Right renal cortex interstitium (tissue), 3 donors: Measurements from ENCODE around the gene ZDHHC17. TPM values are rescaled to one million over a fixed set of nuclear protein-coding genes. Genes with fewer than 3 reads are reported as not detected.

Experiments used
- DNase-seq, 3 donors: peaks; one replicate each; pipeline ENCODE4 v3.0.0-alpha.2; 2013; ENCODE audit warnings: low read depth in 3 of 3, low spot score in 2 of 3
- polyA plus RNA-seq, 3 donors: library from polyadenylated mRNA; unstranded; fragments of 120-200 nt; gene quantifications; one replicate each; pipeline ENCODE4 v1.2.1, GENCODE V29; 2013; ENCODE audit not compliant: insufficient read length in 3 of 3

Gene ZDHHC17
- polyA plus RNA-seq, 3 donors, result 58.7 to 70.4 (median 67.2) TPM

DNA sequence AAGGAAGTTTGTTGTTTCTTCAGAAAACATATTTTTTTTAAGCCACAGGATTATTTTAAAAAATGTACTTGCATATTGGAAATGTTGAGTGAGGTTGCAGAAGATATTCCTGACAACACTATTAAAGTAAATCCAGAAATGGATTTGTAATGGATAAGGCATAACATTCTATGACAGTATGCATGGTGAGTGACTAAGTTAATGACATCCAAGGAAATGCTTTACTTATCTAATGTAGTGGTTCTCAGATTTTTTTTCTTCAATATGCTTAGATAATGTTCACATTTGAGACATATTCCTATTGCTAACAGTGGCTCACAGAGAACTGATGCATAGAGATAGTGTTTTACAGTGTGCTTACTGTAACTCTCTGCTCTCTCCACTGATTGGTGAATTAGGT is 49.4 kb downstream of the ZDHHC17 start:
- DNase-seq, result no peak

DNA sequence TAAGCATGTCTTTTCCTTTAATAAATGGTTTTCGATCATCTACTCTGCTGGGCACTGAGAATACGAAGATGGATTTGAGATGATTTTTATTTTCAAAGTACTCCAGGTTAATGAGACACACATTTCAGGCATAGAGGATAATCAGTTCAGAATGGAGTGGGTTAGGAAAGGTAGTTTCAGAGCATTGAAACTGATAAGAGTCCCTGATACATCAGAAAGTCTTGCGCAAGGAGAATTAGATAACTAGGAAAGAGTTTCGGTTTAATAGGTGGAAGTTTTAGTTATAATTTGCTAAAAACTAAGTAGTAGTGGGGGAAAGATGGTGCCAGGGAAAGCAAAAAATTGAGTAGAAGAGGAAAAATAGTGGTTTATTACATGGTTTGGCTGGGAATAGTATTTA is 50.1 kb downstream of the ZDHHC17 start:
- DNase-seq, result no peak

DNA sequence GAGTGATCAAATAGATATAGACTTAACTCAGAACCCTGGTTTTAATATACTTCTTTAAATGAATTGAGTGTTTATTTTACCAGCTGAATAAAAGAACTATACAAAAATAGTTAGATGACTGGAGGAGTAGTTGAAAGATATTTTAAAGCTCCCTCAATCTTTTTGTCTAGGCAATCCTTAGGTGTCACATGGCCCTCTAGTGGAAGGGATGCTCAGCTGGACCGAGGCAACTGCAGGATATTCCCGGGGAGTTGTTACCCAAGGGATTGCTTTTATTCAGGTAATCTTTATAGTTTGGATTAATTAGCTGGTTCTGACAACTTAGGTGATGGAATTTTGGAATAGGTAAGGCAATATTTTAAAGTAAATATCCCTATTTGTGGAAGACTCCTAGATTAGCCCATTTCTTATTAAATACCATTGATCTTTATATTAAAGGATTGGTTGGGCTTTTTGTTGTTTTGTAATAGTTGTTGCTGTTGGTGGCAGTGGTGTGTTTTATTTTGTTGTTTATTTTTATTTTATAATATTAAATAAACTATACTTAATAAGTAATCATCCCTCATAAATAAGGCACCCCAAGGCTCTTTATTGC is 57.1 kb downstream of the ZDHHC17 start:
- peak in 1 of 3 donors; percentile 10 for DNase-seq

DNA sequence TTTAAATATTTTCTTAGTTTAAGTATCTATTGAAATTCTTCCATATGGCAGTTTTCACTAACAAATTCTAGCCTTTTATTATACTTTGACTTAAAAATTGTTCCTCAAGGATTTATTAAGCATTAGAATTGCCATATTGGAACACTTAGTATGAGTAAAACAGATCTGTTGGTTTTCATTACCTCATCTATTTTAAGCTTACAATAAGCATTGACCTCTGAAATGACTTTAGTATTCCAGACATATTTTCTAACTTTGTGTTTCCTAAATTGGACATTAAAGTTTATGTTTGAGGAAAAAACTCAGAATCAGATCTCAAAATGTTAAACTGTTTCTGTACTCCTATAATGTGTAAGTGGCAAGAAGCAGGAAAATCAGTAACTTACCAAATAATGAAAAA is 66.5 kb downstream of the ZDHHC17 start:
- DNase-seq, result no peak

GRCh38 chr12:76836633-76837032 is 72.7 kb downstream of the ZDHHC17 start:
- no peak for DNase-seq

DNA sequence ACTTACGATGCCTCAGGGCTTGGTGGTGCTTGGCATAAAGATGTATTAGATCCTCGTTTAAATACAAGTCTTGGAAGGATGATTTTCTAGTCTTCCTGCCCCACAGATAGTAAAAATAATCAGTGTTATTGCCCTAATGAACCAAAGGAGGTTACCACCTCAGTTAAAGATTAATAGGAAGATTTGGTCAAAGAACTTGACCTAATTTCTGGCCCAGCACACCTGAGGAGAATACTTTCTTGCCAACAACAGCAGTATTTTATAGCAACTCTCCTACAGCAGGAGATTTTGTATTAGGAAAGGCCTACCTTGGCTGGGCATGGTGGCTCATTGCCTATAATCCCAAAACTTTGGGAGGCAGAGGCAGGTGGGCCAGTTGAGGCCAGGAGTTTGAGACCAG is 83.3 kb downstream of the ZDHHC17 start:
- DNase-seq, result no peak

DNA sequence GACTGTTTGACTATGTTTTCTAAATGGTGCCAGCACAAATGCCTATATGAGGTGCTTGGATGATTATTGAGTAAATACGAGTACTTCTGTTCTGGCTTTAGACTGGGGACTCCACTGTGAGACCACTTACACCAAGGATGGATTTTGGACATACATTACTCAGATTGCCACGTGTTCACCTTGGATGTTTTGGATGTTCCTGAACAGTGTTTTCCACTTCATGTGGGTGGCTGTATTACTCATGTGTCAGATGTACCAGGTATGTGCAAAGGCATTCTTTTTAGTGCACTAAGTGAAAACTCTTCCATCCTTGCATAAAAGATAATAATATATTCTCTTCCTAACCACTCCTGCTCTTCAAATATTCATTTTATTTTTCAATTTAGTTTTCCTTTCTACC is 84.2 kb downstream of the ZDHHC17 start:
- DNase-seq, result no peak

DNA sequence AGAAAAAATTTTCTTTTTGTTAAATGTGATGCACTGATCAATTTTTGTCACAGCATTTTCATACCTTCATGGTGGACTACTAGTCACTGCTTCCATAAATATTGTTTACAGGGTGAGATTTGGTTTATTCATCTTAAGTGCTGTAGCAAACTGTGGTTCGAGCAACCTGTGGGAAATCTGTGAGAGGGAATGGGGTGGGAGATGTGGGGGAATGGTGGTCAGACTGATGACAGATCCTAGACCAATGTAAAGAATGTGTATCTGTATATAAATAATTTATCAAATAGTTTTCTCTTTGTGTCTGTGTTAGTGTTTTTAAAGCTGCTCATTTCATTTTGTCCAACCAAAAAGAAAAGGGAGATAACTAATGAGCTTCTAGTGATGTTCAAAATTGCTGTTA is 88.2 kb downstream of the ZDHHC17 start:
- no peak for DNase-seq

DNA sequence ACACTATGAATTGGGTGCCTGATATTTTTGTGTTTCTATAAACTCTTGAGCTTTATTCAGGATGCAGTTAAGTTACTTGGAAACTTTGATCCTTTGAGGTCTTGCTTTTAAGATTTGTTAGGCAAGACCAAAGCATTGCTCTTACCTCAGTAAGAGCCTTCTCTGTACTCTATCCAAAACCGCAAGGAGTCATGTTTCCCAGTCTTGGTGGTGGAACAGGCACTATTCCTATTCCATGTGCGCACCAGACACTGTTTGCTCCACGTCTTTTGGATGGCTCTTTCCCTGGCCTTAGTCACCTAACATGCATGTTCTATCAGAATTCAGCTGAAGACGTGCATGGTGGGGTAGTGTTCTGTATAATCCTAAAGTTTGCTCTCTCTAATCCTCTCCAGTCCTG is 91.4 kb downstream of the ZDHHC17 start:
- no peak for DNase-seq

DNA sequence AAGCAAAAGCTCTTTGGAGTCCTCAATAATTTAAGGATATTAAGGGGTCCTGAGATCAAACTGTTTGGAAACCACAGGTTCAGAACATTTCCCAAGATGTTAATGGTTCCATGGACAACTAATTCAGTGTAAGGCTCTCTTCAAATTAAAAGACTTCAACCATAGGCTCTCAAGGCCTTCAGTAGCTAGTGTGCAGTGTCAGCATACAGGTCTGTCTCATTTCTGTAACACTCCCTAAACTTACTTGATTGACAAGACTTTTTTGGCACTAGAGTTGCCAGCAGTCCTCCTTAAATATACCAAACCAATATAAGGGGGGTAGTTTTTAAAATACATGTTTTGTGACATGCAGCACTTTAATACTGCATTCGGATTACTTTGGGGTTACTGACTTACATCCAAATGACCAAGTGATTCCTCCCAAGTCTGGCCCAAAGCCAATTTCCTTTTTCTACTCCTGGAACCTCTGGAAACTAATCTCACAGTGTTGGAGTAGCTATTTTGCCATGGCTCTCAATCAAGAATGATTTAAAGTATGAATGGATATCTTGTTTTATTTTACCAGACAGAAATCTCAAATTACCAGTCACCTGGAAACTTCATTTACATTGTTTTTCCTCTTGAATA is 92.2 kb downstream of the ZDHHC17 start:
- DNase-seq, result no peak

DNA sequence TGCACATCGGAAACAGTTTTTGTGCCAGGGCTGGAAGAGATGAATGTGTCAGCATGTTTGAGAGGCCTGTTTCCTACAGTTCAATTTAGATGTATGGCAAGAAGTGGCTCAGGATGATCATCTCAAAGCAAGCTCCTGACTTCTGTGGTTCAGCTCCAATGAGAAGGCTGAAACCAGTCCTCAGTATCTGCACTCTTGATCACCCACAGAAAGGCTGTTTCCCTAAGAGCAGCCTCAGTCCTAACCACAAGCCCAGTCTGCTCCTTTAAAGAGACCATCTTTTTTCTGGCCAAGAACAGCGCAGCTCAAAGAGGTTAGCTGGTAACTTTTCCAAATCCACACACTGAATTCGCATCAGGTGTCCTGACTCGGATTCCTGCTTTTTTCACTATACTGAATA is 95.7 kb downstream of the ZDHHC17 start:
- no peak for DNase-seq

DNA sequence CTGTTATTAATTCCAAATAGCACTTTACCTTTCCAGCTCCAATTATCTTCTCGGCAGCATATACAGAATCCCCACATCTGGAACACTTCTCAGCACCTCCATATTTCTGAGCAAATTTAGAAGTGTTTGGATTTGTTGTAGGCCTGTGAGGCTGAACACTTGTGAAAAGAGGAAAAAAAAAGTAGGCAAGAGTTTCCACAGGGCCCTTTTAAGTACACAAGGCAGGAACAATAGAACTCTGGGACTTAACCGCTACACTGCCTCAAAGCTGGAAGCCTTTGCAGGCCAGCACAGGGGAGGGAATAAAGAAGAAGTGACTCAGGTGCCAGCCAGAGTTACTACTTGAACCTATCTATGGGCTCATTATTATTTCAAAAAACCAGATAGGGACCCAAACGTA is 96.3 kb downstream of the ZDHHC17 start:
- no peak for DNase-seq

- no peak for DNase-seq
Measured at GRCh38 chr12:76863005-76863670, 99.2 kb downstream of the ZDHHC17 start.

DNA sequence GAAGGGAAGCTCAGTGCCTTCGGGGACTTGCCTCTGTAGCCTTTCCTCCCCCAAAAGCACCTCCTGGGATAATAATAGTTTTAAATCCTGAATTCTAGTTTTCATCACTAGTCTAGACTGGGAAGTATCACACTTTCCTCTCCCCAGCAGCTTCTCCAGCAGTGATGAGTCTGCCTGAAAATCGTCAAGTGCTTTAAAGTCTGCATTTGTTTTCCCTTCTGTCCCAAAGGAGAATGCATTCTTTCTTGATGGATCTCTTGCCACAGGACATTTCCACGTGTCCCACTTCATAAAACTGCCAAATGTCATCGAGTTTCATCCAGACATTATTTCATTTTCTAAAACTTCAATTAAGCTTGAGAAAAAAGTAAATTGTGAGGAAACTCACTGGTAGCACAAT is 99.9 kb downstream of the ZDHHC17 start:
- DNase-seq, result no peak

- DNase-seq, result no peak
Measured at GRCh38 chr12:76864791-76865400, 101.0 kb downstream of the ZDHHC17 start.

DNA sequence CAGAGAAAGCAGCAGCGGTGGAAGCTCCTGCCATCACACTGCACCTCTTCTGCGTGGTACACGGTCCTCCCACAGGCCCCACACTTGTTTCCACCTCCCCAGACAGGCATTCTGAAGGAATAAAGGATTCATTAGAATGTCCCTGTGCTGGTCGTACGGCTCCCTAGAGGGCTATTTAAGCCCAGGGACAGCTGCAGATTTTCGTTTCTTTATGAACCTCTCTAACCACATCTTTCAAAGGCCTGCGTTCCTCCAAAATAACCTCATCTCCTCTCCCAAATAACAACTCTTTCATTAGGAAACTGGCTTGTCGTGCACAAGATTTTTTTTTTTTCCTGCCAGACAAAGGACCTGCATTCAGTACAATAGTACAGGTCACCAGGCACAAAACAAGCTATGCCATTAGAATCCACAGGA is 102.2 kb downstream of the ZDHHC17 start:
- no peak for DNase-seq

DNA sequence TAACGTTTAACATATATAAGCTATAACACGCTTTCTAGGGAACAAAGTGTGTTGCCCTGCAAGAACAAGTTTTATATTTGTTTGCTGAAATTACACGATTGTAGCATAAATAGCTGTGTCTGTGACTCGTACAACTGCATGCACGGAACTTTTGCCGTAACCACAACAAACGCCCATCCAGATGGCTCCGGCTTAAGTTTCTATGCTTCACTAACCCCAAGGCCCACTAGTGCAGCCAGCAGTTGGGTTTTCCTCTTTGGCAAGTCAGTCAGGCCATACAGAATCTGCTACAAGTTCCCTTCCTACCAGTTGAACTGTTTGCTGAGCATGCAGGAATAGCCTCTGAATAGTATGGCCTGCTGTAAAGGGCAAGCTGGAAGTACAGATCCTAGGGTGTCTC is 102.8 kb downstream of the ZDHHC17 start:
- DNase-seq, result peak in 1 of 3 donors; percentile 42

DNA sequence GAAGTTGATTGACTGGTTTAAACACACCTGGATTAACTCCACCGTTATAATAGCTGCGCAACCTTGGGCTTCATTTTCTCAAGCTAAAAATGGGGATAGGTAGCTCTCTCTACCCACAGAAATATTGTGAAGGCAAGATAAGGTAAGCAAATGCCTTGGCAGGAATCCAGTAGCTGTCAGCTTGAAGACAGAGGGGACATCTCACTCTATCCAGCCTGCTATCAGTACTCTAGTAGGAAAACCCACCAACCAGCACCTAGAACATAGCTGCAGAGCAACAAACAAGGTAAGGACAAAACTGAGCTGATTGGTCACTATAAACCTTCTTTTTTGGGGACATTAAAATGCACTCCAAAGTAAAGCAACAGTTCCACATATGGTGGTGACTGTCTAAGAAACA is 107.2 kb downstream of the ZDHHC17 start:
- no peak for DNase-seq

DNA sequence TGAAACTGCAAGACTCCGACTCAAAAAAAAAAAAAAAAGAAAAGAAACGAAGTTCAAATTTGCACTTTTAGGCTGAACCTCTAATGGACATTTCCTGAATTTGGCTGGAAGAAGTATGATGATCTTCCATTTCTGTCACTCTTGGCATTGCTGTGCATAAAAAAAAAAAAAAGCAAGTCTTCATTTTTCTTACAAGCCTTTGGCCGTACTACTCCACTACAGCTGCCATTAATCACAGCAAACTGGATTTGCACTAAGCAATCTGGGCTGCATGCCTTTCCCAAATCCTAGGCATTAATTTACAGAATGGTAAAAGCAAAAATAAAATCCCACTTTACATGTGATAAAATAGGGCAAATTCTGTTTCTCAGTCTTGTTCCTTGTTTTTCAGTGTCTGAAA is 107.8 kb downstream of the ZDHHC17 start:
- DNase-seq, result no peak

DNA sequence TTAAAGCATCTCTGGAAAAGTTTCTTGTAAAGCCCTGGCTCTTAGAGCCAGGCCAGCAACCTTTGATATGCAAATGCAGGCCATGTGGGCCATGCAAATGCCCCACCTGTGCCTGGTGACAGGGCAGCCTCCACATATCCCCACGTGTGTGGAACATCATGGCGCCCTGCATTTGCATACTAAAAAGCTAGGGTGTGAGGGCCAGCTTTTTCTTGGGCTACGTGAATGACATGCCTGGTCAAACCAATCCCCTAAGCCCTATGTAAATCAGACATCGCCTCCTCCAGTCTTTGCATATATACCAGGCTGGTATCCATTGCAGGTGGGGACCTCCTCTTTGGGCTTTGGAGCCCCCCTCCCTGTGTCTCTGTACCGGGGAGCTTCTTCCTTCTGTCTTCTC is 108.5 kb downstream of the ZDHHC17 start:
- no peak for DNase-seq

- no peak for DNase-seq
Measured at GRCh38 chr12:76874027-76874426, 110.1 kb downstream of the ZDHHC17 start.
